ENCODE data around the gene TNK1. TPM values are rescaled to one million over a fixed set of nuclear protein-coding genes. Genes with fewer than 3 reads are reported as not detected.
A peak's percentile ranks its signal among the peaks of the same experiment; 100 is the strongest.

Gene TNK1
- total RNA-seq, 1 donor from 2014 or later: 1.7 TPM

GRCh38 chr17:7421186-7421585 is 40.3 kb downstream of the TNK1 start:
- peaks cover 8% of the 10 kb centered on the region for H3K4me1 Mint-ChIP-seq (ENCODE audit: unreplicated experiment)
- H3K4me3 Mint-ChIP-seq (ENCODE audit: unreplicated experiment): no peak overlapping the region
- no peaks in the 10 kb centered on the region for H3K9me3 Mint-ChIP-seq (ENCODE audit: unreplicated experiment)
- DNase-seq (ENCODE audit: low spot score): no peak
- TF ChIP-seq CTCF (IDR thresholded peaks at IDR 0.05; ENCODE audit: unreplicated experiment): no peak
- no peak overlapping the region for H3K27ac Mint-ChIP-seq (ENCODE audit: unreplicated experiment)
- peaks cover 9% of the 10 kb centered on the region for H3K27me3 Mint-ChIP-seq (ENCODE audit: unreplicated experiment)
- H3K36me3 Mint-ChIP-seq (ENCODE audit: low read depth, unreplicated experiment): peaks cover 10% of the 10 kb centered on the region

- no peak overlapping the region for H3K27ac Mint-ChIP-seq (ENCODE audit: unreplicated experiment)
- no peak for TF ChIP-seq CTCF (IDR thresholded peaks at IDR 0.05; ENCODE audit: unreplicated experiment)
- peak overlapping the region; percentile 28 for H3K4me3 Mint-ChIP-seq (ENCODE audit: unreplicated experiment)
- peaks cover 8% of the 10 kb centered on the region for H3K4me1 Mint-ChIP-seq (ENCODE audit: unreplicated experiment)
- H3K36me3 Mint-ChIP-seq (ENCODE audit: low read depth, unreplicated experiment): no peaks in the 10 kb centered on the region
- peaks cover 9% of the 10 kb centered on the region for H3K27me3 Mint-ChIP-seq (ENCODE audit: unreplicated experiment)
- no peaks in the 10 kb centered on the region for H3K9me3 Mint-ChIP-seq (ENCODE audit: unreplicated experiment)
- DNase-seq (ENCODE audit: low spot score): no peak
Measured at GRCh38 chr17:7423679-7424078, 42.8 kb downstream of the TNK1 start.

GRCh38 chr17:7425316-7425715 is 44.4 kb downstream of the TNK1 start, which contains the start of gene SPEM2:
Gene SPEM2 (plus strand): TSS chr17:7425616. CDS start chr17:7425689, 73 bp downstream.
- H3K4me1 Mint-ChIP-seq (ENCODE audit: unreplicated experiment): no peaks in the 10 kb centered on the region
- peaks cover 9% of the 10 kb centered on the region for H3K27me3 Mint-ChIP-seq (ENCODE audit: unreplicated experiment)
- H3K36me3 Mint-ChIP-seq (ENCODE audit: low read depth, unreplicated experiment): no peaks in the 10 kb centered on the region
- no peak for TF ChIP-seq CTCF (IDR thresholded peaks at IDR 0.05; ENCODE audit: unreplicated experiment)
- H3K9me3 Mint-ChIP-seq (ENCODE audit: unreplicated experiment): no peaks in the 10 kb centered on the region
- DNase-seq (ENCODE audit: low spot score): no peak
- no peak within 1 kb of the TSS for H3K27ac Mint-ChIP-seq (ENCODE audit: unreplicated experiment)
- H3K4me3 Mint-ChIP-seq (ENCODE audit: unreplicated experiment): no peak within 1 kb of the TSS

GRCh38 chr17:7425756-7426155 is 44.9 kb downstream of the TNK1 start:
- no peak for DNase-seq (ENCODE audit: low spot score)
- no peak for TF ChIP-seq CTCF (IDR thresholded peaks at IDR 0.05; ENCODE audit: unreplicated experiment)

GRCh38 chr17:7426203-7426863 is 45.4 kb downstream of the TNK1 start:
- H3K27ac Mint-ChIP-seq (ENCODE audit: unreplicated experiment): no peak overlapping the region
- H3K36me3 Mint-ChIP-seq (ENCODE audit: low read depth, unreplicated experiment): no peaks in the 10 kb centered on the region
- H3K4me3 Mint-ChIP-seq (ENCODE audit: unreplicated experiment): no peak overlapping the region
- peaks cover 10% of the 10 kb centered on the region for H3K27me3 Mint-ChIP-seq (ENCODE audit: unreplicated experiment)
- H3K4me1 Mint-ChIP-seq (ENCODE audit: unreplicated experiment): no peaks in the 10 kb centered on the region
- no peak for TF ChIP-seq CTCF (IDR thresholded peaks at IDR 0.05; ENCODE audit: unreplicated experiment)
- no peak for DNase-seq (ENCODE audit: low spot score)
- no peaks in the 10 kb centered on the region for H3K9me3 Mint-ChIP-seq (ENCODE audit: unreplicated experiment)

More at GRCh38 chr17:7425756-7426155, 44.9 kb downstream of the TNK1 start:
- H3K4me3 Mint-ChIP-seq (ENCODE audit: unreplicated experiment): no peak overlapping the region
- no peak overlapping the region for H3K27ac Mint-ChIP-seq (ENCODE audit: unreplicated experiment)
- H3K36me3 Mint-ChIP-seq (ENCODE audit: low read depth, unreplicated experiment): no peaks in the 10 kb centered on the region
- peaks cover 9% of the 10 kb centered on the region for H3K27me3 Mint-ChIP-seq (ENCODE audit: unreplicated experiment)
- H3K9me3 Mint-ChIP-seq (ENCODE audit: unreplicated experiment): no peaks in the 10 kb centered on the region
- no peaks in the 10 kb centered on the region for H3K4me1 Mint-ChIP-seq (ENCODE audit: unreplicated experiment)
